Bronchial epithelial cell (primary cell): ENCODE data around the gene DAAM1. TPM values are rescaled to one million over a fixed set of nuclear protein-coding genes. Genes with fewer than 3 reads are reported as not detected.

Source experiments
- DNase-seq: peaks from one replicate; pipeline ENCODE4 v3.0.0-alpha.2; 2010; ENCODE audit warnings: low read depth
- FAIRE-seq: peaks from 2 replicates; lab custom pipeline; 2011; peaks lifted over from hg19 to GRCh38; lab: Jason Lieb, UNC
- H3K27me3 ChIP-seq: 2 replicates; pipeline ENCODE4 v1.5.1; 2011; ENCODE audit warnings: low read length; ENCODE audit not compliant: control insufficient read depth, insufficient read depth
- H3K36me3 ChIP-seq: 2 replicates; pipeline ENCODE4 v1.5.1; 2011; ENCODE audit warnings: low read length; ENCODE audit not compliant: control insufficient read depth, insufficient read depth
- H3K4me3 ChIP-seq: 2 replicates; pipeline ENCODE4 v1.5.1; 2011; ENCODE audit warnings: mild to moderate bottlenecking, low read depth, low read length, control low read depth
- total RNA-seq: library from RNA; depleted of rRNA; stranded (reverse); fragments of >200 nt; gene quantifications from 2 replicates; pipeline ENCODE4 v1.2.1, GENCODE V29; 2014
- TF ChIP-seq, protein P1 (sequence below): IDR thresholded peaks from 2 replicates; pipeline ENCODE4 v1.5.1; 2011; ENCODE audit warnings: mild to moderate bottlenecking, moderate library complexity, low read length, control low read depth, inconsistent platforms; ENCODE audit not compliant: insufficient read depth, severe bottlenecking

Gene DAAM1
- total RNA-seq, 1 donor from 2014 or later, result 16.6 TPM

DNA sequence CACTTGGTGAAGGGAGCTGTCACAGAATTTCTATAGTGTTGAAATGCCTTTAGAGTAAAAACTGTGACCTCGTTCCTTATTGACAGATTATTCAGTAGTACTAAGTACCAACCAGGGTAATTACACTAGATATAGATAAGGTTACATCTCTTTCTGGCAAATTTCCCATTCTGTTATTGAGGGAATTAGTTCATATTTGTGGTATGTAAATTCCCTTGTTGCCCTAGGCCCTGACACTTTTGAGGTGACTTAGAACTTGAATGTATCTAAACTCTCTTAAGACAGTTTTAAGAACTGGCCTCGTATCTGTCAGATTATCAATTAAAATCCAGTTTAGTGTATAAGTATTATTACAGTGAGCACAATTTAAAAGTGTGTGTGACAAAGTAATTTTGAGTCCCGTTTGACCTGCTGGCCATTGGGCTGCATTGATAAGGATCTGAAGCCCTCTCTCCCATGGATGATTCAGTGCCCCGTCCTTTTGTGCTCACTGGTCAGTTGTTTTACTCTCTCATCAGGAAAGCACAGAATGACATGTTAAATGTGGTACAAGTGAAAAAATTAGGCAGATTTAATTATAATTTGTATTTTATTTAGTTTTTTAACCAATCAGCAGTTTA is 153.5 kb downstream of the DAAM1 start:
- FAIRE-seq (no peak), DNase-seq (no peak)
- TF ChIP-seq, protein P1, sequence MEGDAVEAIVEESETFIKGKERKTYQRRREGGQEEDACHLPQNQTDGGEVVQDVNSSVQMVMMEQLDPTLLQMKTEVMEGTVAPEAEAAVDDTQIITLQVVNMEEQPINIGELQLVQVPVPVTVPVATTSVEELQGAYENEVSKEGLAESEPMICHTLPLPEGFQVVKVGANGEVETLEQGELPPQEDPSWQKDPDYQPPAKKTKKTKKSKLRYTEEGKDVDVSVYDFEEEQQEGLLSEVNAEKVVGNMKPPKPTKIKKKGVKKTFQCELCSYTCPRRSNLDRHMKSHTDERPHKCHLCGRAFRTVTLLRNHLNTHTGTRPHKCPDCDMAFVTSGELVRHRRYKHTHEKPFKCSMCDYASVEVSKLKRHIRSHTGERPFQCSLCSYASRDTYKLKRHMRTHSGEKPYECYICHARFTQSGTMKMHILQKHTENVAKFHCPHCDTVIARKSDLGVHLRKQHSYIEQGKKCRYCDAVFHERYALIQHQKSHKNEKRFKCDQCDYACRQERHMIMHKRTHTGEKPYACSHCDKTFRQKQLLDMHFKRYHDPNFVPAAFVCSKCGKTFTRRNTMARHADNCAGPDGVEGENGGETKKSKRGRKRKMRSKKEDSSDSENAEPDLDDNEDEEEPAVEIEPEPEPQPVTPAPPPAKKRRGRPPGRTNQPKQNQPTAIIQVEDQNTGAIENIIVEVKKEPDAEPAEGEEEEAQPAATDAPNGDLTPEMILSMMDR, result no peak
- Histone ChIP-seq H3K4me3 (no peak overlapping the region), H3K36me3 (peaks cover 2% of the 10 kb centered on the region), H3K27me3 (no peaks in the 10 kb centered on the region)

DNA sequence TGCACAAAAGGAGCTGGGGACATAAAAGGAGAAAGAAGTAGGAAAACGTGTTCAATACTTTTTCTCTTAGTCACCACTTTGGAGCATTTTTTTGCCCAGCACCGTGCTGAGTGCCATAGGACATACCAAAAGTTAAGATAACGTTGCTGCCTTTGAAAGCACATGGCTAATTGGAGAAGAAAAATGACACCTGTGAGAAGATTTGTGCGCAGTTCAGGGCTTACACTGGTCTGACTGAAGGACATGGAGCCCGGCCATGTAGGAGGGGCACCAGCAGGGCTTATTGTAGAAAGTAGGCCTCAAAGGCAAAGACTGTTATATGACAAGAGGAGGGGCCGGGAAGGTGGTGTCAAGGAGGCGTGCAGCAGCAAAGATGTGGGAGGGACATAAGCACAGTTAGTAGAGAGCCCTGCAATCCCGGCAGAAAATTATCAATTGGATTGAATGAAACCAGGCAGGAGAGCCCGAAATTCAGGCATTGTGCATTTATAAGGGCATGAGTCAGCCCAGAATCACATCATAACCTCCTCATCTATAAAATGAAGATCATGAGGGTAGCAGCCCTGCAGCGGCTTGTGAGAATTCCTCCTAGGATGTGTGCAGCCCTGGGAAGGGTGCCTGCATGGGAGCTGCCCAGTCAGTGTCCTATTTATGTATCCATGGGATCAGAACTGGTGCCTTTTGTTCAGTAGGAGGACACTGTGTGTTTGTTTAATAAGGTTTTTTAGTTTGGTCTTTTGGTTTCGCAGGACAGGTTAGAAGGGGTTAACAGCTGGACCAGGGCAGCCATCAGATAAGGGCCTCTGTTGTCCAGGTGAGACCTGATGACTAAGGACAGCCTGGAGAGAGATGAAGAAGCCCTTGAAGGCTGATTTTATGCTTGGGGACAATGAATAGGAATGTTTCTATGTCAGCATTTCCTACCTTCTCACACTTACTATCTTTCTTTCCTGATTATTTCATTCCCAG is 154.3 kb downstream of the DAAM1 start:
- H3K27me3 ChIP-seq, result no peaks in the 10 kb centered on the region
- H3K4me3 ChIP-seq, result no peak overlapping the region
- TF ChIP-seq, protein P1, result no peak
- H3K36me3 ChIP-seq, result peaks cover 2% of the 10 kb centered on the region
- DNase-seq (no peak), FAIRE-seq (no peak)

DNA sequence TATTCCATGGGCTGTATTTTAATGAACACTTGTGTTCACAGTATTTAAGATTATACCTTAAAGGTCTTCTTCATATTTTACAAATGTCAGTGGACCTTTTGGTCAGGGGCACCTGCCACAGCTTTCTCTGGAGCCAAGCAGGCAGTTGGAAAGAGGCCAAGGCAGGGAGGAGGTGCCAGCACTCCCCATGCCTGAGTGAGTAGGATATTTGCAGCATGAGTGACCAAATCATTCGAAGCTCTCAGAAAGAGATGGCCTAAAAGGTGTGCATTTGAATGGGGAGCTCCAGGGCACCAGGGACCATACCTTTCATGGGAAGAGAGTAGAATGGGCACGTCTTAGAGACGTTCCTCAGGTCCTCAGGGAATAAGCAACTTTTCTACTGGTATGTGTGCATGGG is 155.1 kb downstream of the DAAM1 start:
- DNase-seq (no peak), FAIRE-seq (no peak)
- no peaks in the 10 kb centered on the region for H3K27me3 ChIP-seq
- peaks cover 2% of the 10 kb centered on the region for H3K36me3 ChIP-seq
- no peak overlapping the region for H3K4me3 ChIP-seq
- TF ChIP-seq, protein P1, result no peak

DNA sequence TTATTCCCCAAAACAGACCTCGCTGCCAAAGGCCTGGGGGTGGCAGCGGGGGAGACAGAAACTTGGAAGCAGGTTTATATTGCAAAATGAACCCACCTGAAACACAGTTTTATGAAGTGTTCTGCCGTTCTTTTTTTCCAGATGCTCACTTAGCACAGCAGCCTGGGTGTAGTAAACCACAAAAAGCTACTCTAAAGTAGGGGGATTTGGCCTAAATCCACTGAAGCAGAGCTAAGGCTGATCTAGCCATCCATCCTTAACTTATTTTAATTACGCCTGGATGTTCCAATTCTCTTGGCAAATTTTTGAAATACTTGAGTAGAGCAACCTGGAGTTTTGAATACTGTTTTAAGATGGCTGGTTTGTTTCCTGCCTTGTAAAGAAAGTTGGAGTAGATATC is 155.5 kb downstream of the DAAM1 start:
- FAIRE-seq, result no peak
- DNase-seq, result no peak
- Histone ChIP-seq H3K36me3 (peaks cover 2% of the 10 kb centered on the region), H3K4me3 (no peak overlapping the region), H3K27me3 (no peaks in the 10 kb centered on the region)
- TF ChIP-seq, protein P1, result no peak

DNA sequence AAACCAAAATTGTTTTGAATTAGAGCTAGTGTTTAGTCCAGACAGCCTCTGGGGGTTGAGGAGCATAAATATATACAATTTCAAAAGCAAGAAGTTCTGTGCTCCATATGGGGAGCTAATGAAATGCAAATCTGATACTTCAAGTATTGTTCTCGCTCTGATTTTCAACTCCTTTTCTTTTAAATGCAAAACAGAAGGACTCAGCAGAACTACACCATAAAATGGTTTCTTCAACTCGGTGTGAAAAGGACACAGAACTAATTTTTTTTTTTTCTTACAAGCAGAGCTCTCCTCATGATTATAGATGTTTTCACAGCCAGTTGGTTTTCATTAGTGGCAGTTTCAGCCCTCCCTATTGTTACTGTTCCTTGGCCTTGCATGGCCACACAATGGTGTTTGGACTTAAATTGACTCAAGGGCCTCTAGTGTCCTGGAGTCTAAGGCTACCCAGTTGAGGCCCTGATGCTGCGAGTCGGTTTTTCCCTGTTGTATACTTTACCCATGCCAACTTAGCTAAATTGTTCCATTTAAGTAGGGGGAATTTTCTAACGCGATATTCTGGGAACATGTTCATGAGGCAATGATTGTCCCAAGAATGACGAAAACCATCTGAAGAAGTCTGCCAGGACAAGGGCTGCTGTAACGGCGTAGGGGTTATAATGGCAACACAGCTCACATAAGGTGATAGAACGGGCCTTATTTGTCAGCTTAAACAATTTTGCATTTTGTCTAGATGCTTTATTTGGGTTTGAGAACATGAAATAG is 156.4 kb downstream of the DAAM1 start:
- Histone ChIP-seq H3K27me3 (no peaks in the 10 kb centered on the region), H3K4me3 (no peak overlapping the region), H3K36me3 (peaks cover 3% of the 10 kb centered on the region)
- TF ChIP-seq, protein P1, result no peak
- no peak for DNase-seq
- no peak for FAIRE-seq
